Immature natural killer cell (primary cell): Measurements from ENCODE around the gene ANKRD17. TPM values are rescaled to one million over a fixed set of nuclear protein-coding genes. Genes with fewer than 3 reads are reported as not detected.
"Not testable (repeated sequence)": the region's sequence is repeated elsewhere in the genome, so short reads cannot be mapped to it uniquely, and the experiment has no call there.

ENCODE experiments used
- DNase-seq, 3 donors: peaks; one replicate each; pipeline ENCODE4 v3.0.0; 2022; ENCODE audit warnings: mixed read lengths in 1 of 3
- H3K27ac Mint-ChIP-seq, 6 donors: one replicate each; pipeline ENCODE4 v1.8.0; 2020; ENCODE audit warnings: mixed read lengths in 6 of 6, mild to moderate bottlenecking in 5 of 6, inconsistent platforms in 4 of 6, moderate library complexity in 3 of 6
- H3K27me3 Mint-ChIP-seq, 3 donors: one replicate each; pipeline ENCODE4 v1.8.0; 2020 to 2021; ENCODE audit warnings: low read depth in 3 of 3, mild to moderate bottlenecking in 3 of 3, mixed read lengths in 3 of 3, moderate library complexity in 3 of 3, inconsistent platforms in 1 of 3
- H3K36me3 Mint-ChIP-seq, 3 donors: one replicate each; pipeline ENCODE4 v1.8.0; 2020; ENCODE audit warnings: mixed read lengths in 3 of 3, inconsistent platforms in 2 of 3, mild to moderate bottlenecking in 2 of 3
- H3K4me1 Mint-ChIP-seq, 2 donors: one replicate each; pipeline ENCODE4 v1.8.0; 2020; ENCODE audit warnings: inconsistent platforms in 2 of 2, mild to moderate bottlenecking in 2 of 2, mixed read lengths in 2 of 2, moderate library complexity in 1 of 2
- H3K4me3 Mint-ChIP-seq, 5 donors: one replicate each; pipeline ENCODE4 v1.8.0; 2020; ENCODE audit warnings: mild to moderate bottlenecking in 5 of 5, mixed read lengths in 5 of 5, inconsistent platforms in 3 of 5, moderate library complexity in 3 of 5
- H3K9me3 Mint-ChIP-seq, 6 donors: one replicate each; pipeline ENCODE4 v1.8.0; 2020; ENCODE audit warnings: mild to moderate bottlenecking in 6 of 6, mixed read lengths in 6 of 6, inconsistent platforms in 4 of 6, moderate library complexity in 3 of 6
- polyA plus RNA-seq, 3 donors: library from polyadenylated mRNA; unstranded; fragments of 300-500 nt; fragmentation: Illumina TruSeq; gene quantifications; one replicate each; pipeline ENCODE4 v1.2.3, GENCODE V29; 2021

ANKRD17 gene
- polyA plus RNA-seq, 3 donors from 2014 or later, result 4.8 to 15.9 (median 8.5) TPM

DNA sequence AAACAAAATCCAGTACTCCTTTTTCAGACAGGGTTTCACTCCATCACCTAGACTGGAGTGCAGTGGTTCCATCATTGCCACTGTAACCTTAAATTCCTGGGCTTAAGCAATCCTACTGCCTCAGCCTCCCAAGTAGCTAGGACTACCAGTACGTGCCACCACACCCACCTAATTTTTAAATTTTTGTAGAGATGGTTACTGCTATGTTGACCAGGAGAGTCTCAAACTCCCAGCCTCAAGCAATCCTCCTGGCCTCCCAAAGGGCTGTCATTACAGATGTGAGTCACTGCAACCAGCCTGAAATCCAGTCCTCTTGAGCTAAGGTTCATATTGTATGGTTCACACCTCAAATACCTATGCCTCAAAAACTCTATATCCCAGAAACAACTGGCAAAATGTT is 22.4 kb downstream of the ANKRD17 start:
- H3K27ac Mint-ChIP-seq, result no peak overlapping the region
- H3K27me3 Mint-ChIP-seq, result no peaks in the 10 kb centered on the region
- DNase-seq, result no peak
- no peaks in the 10 kb centered on the region for H3K9me3 Mint-ChIP-seq
- H3K36me3 Mint-ChIP-seq, result peaks cover 6 to 9% (median 7%) of the 10 kb centered on the region in 3 donors
- no peak overlapping the region for H3K4me3 Mint-ChIP-seq
- peaks cover 25 to 77% of the 10 kb centered on the region in 2 donors for H3K4me1 Mint-ChIP-seq

DNA sequence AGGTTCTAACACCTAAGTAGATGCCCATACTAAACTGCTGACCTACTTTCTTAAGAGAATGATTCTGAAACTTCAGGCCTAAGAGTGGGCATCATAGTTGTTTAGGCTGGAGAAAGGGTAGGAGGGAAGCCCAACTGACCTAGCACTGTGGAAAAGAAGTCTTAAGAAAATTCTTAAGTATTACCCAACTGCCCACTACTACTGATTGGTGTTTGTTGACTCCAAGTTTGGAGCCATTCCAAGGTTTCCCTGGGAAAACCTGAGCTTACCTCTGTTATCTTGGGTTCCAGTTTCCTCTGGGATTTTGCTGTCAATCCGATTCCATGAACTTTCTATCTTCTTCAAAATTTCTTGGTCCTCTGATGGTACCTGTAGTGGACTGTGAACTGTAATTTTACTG is 23.9 kb downstream of the ANKRD17 start:
- H3K27ac Mint-ChIP-seq, result peak overlapping the region in 4 of 6 donors; percentile 21 to 54 (median 35)
- H3K4me3 Mint-ChIP-seq, result no peak overlapping the region
- H3K36me3 Mint-ChIP-seq, result peaks cover 6 to 9% (median 7%) of the 10 kb centered on the region in 3 donors
- DNase-seq, result no peak
- H3K9me3 Mint-ChIP-seq, result no peaks in the 10 kb centered on the region
- peaks cover 23 to 73% of the 10 kb centered on the region in 2 donors for H3K4me1 Mint-ChIP-seq
- no peaks in the 10 kb centered on the region for H3K27me3 Mint-ChIP-seq

DNA sequence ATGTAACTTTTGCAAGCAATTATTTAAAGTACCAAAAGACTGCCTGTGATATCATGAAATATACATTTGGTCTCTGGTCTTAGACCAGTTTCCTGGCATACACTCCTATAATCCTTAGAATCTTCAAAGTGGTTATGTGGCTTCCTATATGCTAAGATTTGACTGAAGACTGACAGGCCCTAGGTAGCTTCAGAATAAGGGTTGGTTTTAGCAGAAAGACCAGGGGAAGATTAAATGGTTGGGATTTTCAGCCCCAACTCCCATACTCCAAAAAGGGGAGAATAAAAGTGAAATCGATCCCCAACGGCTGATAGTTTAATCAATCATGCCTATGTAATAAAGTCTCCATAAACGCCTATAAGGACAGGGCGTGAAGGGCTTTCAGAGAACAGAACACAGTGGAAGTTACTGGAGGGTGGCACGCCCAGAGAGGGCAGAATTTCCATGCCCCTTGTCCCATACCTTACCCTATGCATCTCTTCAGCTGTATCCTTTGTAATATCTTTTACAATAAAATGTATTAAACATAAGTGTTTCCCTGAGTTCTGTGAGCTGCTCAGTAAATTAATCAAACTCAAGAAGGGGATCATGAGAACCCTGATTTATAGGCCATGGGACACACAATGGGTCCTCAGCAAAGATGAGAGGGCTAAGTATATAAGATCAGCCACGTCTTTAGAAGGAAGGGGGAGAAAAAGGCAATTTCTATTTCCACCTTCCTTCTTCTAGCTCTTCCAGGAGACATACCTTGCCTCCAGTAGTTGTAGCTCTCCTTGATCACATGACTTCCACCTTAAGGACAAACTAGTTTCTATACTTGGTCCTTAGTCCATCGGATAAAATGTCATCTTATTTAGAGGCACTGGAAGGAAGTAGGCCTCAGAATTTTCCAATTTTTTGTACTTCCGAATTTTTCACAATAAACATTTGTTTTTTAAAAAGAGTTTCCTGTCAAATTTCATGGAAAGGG is 26.8 kb downstream of the ANKRD17 start:
- Mint-ChIP-seq H3K4me1 (peaks cover 9 to 48% of the 10 kb centered on the region in 2 donors), H3K9me3 (no peaks in the 10 kb centered on the region), H3K36me3 (peaks cover 6 to 9% (median 7%) of the 10 kb centered on the region in 3 donors), H3K27me3 (no peaks in the 10 kb centered on the region), H3K4me3 (no peak overlapping the region), H3K27ac (peak overlapping the region in 3 of 6 donors; percentile 22 to 59 (median 55))
- DNase-seq, result no peak

DNA sequence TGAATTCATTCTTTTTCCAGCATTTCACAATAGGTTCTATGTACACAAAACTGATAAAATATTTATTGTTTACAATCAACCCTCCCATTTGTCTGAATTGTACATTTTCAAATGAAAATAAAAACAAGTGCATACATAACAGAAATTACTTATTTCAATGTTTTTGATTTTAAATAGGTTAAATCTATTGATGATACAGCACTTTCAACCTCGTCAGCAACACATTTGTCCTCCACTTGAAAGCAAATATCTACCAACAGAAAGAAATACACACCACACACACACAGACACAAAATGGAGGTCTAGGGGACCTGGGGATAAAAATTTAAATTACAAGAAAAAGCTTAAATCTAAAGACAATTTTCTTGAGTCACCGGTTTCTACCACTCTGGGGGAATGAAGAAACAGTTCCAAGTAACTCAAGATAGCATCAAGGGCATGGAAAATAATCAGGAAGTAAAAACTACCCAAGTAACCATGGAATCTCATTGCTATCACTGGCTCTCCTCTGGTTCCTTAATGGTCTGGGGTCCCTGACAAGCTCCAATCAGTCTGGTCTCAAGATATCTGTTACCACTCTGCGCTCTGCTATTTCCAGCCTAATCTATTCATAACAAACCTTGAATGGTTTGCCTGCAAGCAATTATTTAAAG is 27.6 kb downstream of the ANKRD17 start:
- Mint-ChIP-seq H3K36me3 (peaks cover 6 to 9% (median 7%) of the 10 kb centered on the region in 3 donors), H3K4me3 (no peak overlapping the region), H3K9me3 (no peaks in the 10 kb centered on the region)

DNA sequence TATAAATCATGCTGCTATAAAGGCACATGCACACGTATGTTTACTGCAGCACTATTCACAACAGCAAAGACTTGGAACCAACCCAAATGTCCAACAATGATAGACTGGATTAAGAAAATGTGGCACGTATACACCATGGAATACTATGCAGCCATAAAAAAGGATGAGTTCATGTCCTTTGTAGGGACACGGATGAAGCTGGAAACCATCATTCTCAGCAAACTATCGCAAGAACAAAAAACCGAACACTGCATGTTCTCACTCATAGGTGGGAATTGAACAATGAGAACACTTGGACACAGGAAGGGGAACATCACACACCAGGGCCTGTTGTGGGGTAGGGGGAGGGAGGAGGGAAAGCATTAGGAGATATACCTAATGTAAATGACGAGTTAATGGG is 29.8 kb downstream of the ANKRD17 start:
- peaks cover 17 to 21% of the 10 kb centered on the region in 2 donors for H3K4me1 Mint-ChIP-seq
- H3K4me3 Mint-ChIP-seq, H3K36me3 Mint-ChIP-seq, DNase-seq, H3K27ac Mint-ChIP-seq, H3K9me3 Mint-ChIP-seq, H3K27me3 Mint-ChIP-seq: not testable (repeated sequence)

More for the DNA sequence above, 27.6 kb downstream of the ANKRD17 start:
- Mint-ChIP-seq H3K27me3 (no peaks in the 10 kb centered on the region), H3K4me1 (peaks cover 9 to 40% of the 10 kb centered on the region in 2 donors), H3K27ac (peak overlapping the region in 4 of 6 donors; percentile 9 to 64 (median 58))
- no peak for DNase-seq

DNA sequence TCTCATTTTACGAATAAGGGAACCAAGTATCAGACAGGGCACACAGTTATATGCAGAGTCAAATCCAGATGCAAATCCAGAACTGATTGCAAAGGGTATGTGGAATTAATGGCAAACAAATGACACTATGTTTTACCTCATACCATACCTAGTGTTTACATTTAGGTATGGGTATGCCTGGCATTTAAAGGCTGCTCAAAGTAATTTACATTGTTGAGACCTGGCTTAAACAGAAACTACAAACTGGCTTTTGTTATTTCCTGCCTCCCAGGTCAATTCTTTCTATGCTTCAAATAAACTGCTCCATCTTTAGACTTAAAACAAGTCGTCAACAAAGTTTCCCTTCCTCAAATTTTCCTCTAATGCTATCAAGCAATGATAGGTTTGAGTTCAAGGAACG is 33.7 kb downstream of the ANKRD17 start:
- Mint-ChIP-seq H3K27ac (peak overlapping the region in 5 of 6 donors; percentile 2 to 77 (median 55)), H3K36me3 (no peaks in the 10 kb centered on the region), H3K4me1 (peaks cover 21 to 26% of the 10 kb centered on the region in 2 donors), H3K9me3 (no peaks in the 10 kb centered on the region), H3K4me3 (no peak overlapping the region), H3K27me3 (peaks cover 0 to 2% (median 0%) of the 10 kb centered on the region in 3 donors)
- DNase-seq, result no peak

DNA sequence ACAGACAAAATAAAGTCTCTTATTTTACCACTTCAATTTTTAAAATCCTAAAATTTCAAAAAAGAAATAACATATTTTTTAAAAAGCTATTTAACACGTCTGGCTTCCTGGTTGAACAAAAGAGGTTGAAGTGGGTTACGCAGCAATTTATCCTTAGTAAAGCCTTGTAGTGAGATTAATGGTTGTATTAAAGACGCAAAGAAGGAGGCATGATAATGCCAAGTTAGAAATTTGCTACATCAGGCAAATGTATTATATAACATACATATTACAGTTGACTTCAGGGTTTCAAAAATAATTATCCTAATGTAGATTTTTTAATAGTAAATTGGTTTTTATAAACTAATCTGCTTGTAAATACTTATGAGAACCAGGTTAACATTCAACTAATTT is 35.3 kb downstream of the ANKRD17 start:
- no peaks in the 10 kb centered on the region for H3K9me3 Mint-ChIP-seq
- H3K27me3 Mint-ChIP-seq, result peaks cover 0 to 2% (median 0%) of the 10 kb centered on the region in 3 donors
- H3K4me1 Mint-ChIP-seq, result peaks cover 34 to 35% of the 10 kb centered on the region in 2 donors
- peak overlapping the region in 1 of 6 donors; percentile 74 for H3K27ac Mint-ChIP-seq
- H3K36me3 Mint-ChIP-seq, result no peaks in the 10 kb centered on the region
- H3K4me3 Mint-ChIP-seq, result no peak overlapping the region
- DNase-seq, result no peak

DNA sequence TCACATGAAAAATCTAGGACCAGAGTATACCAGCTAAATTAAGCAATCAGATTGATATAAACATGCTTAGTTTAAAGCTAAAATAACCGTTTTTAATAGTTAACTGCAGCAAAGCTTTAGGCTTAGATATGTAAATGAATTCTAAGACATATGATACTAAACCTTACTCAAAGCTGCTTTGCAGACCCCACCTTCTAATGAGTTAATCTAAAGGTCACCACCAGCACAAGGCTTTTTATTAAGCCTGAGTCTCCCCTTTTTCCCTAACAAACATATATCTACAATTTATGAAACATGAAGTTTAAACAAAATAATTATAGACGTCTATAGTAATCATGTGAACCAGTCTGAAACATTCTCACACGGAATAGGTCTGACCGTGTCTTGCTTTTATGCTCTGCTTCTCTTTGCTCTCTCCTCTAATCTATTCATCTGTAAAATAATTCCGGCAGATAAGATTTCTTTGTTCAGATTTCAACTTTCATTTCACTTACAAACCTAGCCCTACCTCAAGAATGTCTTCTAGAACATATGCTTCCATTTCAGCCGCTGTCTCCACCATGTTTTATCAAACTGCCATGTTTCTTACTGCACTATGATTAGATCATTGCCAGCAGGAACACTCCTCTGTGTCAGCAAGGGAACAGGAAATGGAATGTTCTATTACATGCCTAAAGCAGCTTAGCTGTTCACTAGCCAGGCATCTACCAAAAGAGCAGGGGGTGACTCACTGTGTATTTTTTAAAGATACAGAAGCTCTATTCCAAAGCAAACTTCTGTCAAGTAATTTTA is 35.9 kb downstream of the ANKRD17 start:
- Mint-ChIP-seq H3K9me3 (no peaks in the 10 kb centered on the region), H3K27me3 (peaks cover 0 to 2% (median 0%) of the 10 kb centered on the region in 3 donors), H3K4me3 (no peak overlapping the region), H3K36me3 (no peaks in the 10 kb centered on the region), H3K4me1 (peaks cover 34 to 38% of the 10 kb centered on the region in 2 donors), H3K27ac (no peak overlapping the region)
- peak; percentile 73 to 78 (median 77) for DNase-seq

DNA sequence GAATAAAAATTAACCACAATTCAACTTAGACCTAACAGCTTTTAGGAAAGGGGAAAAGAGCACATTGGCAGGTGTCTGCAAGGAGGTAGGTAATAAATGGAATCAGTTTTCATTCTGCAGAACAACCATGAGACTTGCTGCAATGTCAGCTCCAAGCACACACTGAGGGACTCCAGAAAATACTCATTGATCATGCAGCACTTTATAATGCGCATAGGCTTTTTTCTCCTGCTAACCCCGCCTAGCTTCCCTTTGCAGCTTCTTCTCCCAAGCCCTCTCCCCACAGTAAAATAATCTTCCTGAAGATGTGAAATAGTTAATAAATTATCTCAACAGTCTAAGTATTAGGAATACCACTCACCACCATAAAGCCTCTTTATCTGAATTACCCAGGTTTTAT is 36.9 kb downstream of the ANKRD17 start:
- Mint-ChIP-seq H3K4me3 (peak overlapping the region; percentile 46 to 68 (median 52)), H3K36me3 (no peaks in the 10 kb centered on the region), H3K27me3 (peaks cover 0 to 2% (median 0%) of the 10 kb centered on the region in 3 donors), H3K4me1 (peaks cover 37 to 47% of the 10 kb centered on the region in 2 donors), H3K9me3 (no peaks in the 10 kb centered on the region), H3K27ac (peak overlapping the region in 5 of 6 donors; percentile 64 to 92 (median 85))
- no peak for DNase-seq

DNA sequence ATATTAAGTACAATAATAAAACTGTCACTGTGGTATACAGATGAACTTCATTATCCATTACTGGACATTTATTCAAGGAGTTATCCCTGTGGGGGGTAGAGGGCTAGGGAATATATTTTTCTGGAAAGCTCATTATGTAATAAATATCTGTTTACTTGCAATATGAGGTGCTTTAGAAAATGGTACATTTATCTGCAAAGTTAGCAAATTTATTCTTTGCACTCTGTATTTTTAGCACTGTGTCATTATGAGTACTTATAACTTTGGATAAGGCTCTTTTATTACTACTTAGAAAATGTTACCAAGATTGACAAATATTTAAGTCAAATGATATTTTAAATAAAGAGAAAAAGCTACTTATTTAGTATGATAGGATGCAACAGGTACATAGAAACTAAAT is 37.8 kb downstream of the ANKRD17 start:
- H3K4me1 Mint-ChIP-seq, result peaks cover 37 to 53% of the 10 kb centered on the region in 2 donors
- H3K27me3 Mint-ChIP-seq, result peaks cover 1 to 2% (median 2%) of the 10 kb centered on the region in 3 donors
- peak overlapping the region in 1 of 5 donors; percentile 18 for H3K4me3 Mint-ChIP-seq
- H3K27ac Mint-ChIP-seq, result no peak overlapping the region
- H3K36me3 Mint-ChIP-seq, result no peaks in the 10 kb centered on the region
- H3K9me3 Mint-ChIP-seq, result no peaks in the 10 kb centered on the region
- DNase-seq, result no peak

DNA sequence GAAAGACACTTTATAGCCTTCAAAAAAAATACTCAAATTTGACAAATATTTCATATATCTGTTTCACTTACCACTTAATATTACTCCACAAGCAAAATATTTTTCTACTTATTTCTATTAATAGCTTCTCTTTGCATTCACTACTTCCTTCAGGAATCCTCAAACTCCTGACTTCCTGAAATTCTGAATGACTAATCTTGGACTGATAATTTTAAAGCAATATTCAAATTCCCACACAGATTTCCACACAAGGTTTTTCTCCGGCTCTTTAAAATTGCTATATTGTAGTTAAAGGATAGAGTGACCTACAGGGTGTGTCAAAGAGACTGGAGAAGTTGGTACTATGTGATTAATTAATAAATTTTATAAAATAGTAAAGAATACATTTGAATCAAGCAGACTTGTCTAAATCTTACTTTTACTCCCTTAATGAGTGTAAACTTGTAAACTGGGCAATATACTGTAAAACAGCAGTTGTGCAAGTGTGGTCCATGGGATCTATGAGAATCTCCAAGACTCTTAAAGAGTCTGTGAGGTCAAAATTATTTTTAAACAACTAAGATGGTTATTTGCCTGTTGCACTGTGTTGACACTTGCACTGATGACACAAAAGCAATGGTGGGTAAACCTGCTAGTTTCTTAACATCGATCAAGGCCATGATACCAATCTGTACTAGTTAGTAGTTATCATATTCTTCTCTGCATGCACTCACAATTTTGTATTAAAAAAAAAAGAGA is 44.5 kb downstream of the ANKRD17 start:
- DNase-seq, result no peak
- Mint-ChIP-seq H3K4me1 (peaks cover 25 to 73% of the 10 kb centered on the region in 2 donors), H3K9me3 (no peaks in the 10 kb centered on the region), H3K4me3 (no peak overlapping the region), H3K36me3 (no peaks in the 10 kb centered on the region), H3K27ac (no peak overlapping the region), H3K27me3 (peaks cover 0 to 2% (median 1%) of the 10 kb centered on the region in 3 donors)

DNA sequence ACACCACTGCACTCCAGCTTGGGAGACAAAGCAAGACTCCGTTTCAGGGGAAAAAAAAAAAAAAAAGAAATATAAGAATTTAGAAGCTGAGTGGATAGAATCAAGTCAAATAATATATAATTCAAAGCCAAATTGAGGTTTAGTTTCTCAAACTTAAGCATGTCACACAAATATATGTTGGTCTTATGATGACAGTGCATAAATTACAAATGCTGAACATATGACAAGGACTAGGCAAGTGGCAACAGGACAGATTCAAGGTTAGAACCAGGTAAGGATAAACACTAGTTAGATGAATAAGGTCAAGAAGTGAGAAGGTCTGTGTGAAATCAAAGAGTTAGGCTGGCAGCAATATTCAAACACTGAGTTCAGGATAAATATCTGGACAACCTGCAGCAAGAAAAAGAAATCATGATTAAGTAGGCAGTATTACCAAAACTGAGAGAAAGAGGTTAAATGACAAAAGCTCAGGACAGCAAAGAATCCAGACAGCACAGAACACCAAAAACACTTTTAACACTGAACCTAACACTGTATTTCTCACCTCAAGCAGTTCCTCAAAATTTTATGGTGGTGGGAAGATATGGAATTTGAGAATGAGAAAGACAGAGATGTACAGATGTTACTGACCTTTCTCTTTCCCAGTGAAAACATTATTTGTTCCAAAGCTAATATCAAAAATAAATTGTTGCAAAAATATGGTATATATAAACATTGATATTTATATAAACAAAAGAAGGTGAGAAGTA is 45.4 kb downstream of the ANKRD17 start:
- H3K36me3 Mint-ChIP-seq, result no peaks in the 10 kb centered on the region
- H3K27ac Mint-ChIP-seq, result peak overlapping the region in 3 of 6 donors; percentile 2 to 17 (median 3)
- no peaks in the 10 kb centered on the region for H3K9me3 Mint-ChIP-seq
- no peak for DNase-seq
- H3K27me3 Mint-ChIP-seq, result peaks cover 0 to 2% (median 1%) of the 10 kb centered on the region in 3 donors
- peaks cover 32 to 76% of the 10 kb centered on the region in 2 donors for H3K4me1 Mint-ChIP-seq
- no peak overlapping the region for H3K4me3 Mint-ChIP-seq
